Islet precursor cell (in vitro differentiated cells): Measurements from ENCODE around the gene C3orf20.

ENCODE experiments used
- DNase-seq: peaks from one replicate; pipeline ENCODE4 v3.0.0-alpha.2; 2018

C3orf20 gene

GRCh38 chr3:14780927-14781507 is 106.1 kb downstream of the C3orf20 start:
- DNase-seq, result peak; percentile 89

GRCh38 chr3:14783480-14784086 is 108.6 kb downstream of the C3orf20 start:
- DNase-seq, result peak; percentile 18

GRCh38 chr3:14784087-14784681 is 109.2 kb downstream of the C3orf20 start:
- DNase-seq, result peak; percentile 55

- DNase-seq, result peak; percentile 34
Observed at GRCh38 chr3:14785207-14786155, 110.5 kb downstream of the C3orf20 start.

- no peak for DNase-seq
Observed at GRCh38 chr3:14786369-14786768, 111.4 kb downstream of the C3orf20 start.

- peak; percentile 47 for DNase-seq
Observed at GRCh38 chr3:14787630-14788029, 112.7 kb downstream of the C3orf20 start.

GRCh38 chr3:14788644-14789043 is 113.7 kb downstream of the C3orf20 start:
- peak; percentile 47 for DNase-seq

GRCh38 chr3:14789221-14789620 is 114.3 kb downstream of the C3orf20 start:
- peak; percentile 25 for DNase-seq

- peak; percentile 36 for DNase-seq
Observed at GRCh38 chr3:14789640-14790285, 114.8 kb downstream of the C3orf20 start.

GRCh38 chr3:14791343-14791945 is 116.5 kb downstream of the C3orf20 start:
- DNase-seq, result peak; percentile 87

- DNase-seq, result peak; percentile 51
Observed at GRCh38 chr3:14792691-14793121, 117.8 kb downstream of the C3orf20 start.

GRCh38 chr3:14793126-14793857 is 118.4 kb downstream of the C3orf20 start:
- DNase-seq, result peak; percentile 49

GRCh38 chr3:14793858-14794234 is 118.9 kb downstream of the C3orf20 start:
- peak; percentile 16 for DNase-seq

- peak; percentile 39 for DNase-seq
Observed at GRCh38 chr3:14794435-14794834, 119.5 kb downstream of the C3orf20 start.

GRCh38 chr3:14795996-14796395 is 121.1 kb downstream of the C3orf20 start:
- peak; percentile 19 for DNase-seq

- peak; percentile 43 for DNase-seq
Observed at GRCh38 chr3:14796403-14797077, 121.6 kb downstream of the C3orf20 start.

GRCh38 chr3:14797731-14798130 is 122.8 kb downstream of the C3orf20 start:
- peak; percentile 38 for DNase-seq

- peak; percentile 17 for DNase-seq
Observed at GRCh38 chr3:14798231-14798630, 123.3 kb downstream of the C3orf20 start.

- DNase-seq, result no peak
Observed at GRCh38 chr3:14799146-14799545, 124.2 kb downstream of the C3orf20 start.

- DNase-seq, result peak; percentile 43
Observed at GRCh38 chr3:14801031-14801430, 126.1 kb downstream of the C3orf20 start.
